ENCODE data around the gene CCDC33.
"Not testable (repeated sequence)": the region's sequence is repeated elsewhere in the genome, so short reads cannot be mapped to it uniquely, and the experiment has no call there.

DNA sequence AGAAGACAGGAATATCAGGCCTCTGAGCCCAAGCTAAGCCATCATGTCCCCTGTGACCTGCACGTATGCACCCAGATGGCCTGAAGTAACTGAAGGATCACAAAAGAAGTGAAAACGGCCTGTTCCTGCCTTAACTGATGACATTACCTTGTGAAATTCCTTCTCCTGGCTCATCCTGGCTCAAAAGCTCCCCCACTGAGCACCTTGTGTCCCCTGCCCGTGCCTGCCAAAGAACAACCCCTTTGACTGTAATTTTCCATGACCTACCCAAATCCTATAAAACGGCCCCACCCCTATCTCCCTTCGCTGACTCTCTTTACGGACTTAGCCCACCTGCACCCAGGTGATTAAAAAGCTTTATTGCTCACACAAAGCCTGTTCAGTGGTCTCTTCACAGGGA, 123.2 kb downstream of the CCDC33 start:
- TF ChIP-seq, protein P1, sequence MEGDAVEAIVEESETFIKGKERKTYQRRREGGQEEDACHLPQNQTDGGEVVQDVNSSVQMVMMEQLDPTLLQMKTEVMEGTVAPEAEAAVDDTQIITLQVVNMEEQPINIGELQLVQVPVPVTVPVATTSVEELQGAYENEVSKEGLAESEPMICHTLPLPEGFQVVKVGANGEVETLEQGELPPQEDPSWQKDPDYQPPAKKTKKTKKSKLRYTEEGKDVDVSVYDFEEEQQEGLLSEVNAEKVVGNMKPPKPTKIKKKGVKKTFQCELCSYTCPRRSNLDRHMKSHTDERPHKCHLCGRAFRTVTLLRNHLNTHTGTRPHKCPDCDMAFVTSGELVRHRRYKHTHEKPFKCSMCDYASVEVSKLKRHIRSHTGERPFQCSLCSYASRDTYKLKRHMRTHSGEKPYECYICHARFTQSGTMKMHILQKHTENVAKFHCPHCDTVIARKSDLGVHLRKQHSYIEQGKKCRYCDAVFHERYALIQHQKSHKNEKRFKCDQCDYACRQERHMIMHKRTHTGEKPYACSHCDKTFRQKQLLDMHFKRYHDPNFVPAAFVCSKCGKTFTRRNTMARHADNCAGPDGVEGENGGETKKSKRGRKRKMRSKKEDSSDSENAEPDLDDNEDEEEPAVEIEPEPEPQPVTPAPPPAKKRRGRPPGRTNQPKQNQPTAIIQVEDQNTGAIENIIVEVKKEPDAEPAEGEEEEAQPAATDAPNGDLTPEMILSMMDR (IDR thresholded peaks at IDR 0.05): not testable (repeated sequence)
- TF ChIP-seq POLR2A (IDR thresholded peaks at IDR 0.05): not testable (repeated sequence)
